NAMALWA (cell line): ENCODE results near the gene AVPR1B.
A peak's percentile ranks its signal among the peaks of the same experiment; 100 is the strongest.

ENCODE experiments used
- DNase-seq: peaks from one replicate; pipeline ENCODE4 v3.0.0-alpha.2; 2015; ENCODE audit warnings: low spot score

AVPR1B gene

DNA sequence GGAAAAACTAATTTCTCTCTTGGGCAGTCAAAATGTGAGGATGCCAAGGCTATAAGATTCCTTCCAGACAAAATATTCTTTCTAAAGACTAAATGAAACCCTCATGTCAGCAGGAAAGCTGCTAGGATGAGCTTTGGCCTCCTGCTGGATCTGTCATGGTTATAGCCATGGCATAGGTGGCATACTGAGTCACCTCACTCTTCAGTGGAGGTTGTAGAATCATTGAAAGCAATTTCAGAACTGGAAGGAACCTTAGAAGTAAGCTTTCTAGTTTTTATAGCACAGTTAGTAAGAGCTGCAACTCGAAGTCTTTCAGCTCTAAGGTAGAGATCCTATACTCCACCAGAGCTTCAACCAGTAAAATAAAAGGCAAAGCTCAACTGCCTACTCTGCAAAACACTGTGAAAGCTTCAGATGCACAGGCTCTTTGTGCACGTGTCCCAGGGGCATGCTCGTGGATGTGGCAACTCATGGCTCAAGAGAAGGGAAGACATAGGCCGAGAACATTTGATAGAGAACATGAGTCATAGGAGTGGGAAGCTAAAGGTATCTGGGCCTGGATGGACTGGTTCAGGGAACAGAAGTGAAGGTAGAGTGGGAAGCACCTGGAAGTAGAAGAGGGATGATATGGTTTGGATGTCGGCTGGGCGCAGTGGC is 5.8 kb downstream of the AVPR1B start:
- DNase-seq: no peak

DNA sequence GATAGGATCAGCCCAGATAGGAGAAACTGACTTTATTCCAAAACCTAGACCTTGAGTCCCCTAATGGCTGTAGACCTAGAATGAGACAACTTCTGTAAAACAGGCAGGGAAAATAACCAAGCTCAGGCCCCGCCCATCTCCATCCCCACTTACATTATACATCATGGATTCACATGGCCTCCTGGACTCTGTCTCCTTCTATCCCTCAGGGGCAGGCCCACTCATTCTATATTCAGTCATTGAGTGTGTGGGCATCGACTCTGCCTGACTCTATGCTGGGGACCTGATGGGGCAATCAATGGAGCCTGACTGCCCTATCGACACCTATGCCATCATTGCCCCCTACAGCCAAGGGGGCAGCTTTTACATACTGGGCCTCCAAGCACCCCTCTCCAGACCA is 6.4 kb downstream of the AVPR1B start:
- no peak for DNase-seq

DNA sequence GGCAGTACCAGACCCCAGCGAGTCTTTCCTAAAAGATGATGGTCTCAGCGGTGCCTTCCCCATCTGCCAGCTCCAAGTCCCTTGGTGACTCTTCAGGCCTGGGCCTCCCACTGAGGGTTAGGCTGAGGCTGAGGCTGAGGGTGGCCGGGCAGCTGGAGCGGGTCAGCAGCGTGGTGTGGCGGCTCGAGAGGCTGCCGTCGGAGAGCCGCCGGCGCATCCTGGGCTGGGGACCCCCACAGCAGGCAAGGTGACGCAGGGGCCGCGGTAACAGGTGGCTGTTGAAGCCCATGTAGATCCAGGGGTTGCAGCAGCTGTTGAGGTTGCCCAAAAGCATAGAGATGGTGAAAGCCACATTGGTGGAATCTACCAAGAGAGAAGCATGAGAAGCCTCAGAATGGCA is 7.0 kb downstream of the AVPR1B start:
- no peak for DNase-seq

DNA sequence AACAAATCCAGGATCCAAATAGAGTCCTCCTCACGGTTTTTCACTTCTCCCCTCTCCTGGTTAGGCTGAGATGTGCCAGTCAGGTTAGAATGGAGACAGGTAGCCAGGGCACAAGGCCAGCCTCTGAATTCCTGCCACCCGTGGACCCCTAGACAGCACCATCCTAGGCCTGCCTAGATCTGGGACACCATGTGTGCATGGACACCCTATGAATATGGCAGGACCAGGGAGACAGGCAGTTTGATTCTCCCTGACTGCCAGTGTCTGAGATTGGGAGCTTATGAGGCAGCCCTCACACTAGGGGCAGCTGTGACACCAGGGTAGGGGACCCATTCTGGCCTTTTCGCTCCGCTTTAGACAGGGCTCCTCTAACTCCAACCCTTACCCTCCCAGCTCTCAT is 7.5 kb downstream of the AVPR1B start:
- no peak for DNase-seq

DNA sequence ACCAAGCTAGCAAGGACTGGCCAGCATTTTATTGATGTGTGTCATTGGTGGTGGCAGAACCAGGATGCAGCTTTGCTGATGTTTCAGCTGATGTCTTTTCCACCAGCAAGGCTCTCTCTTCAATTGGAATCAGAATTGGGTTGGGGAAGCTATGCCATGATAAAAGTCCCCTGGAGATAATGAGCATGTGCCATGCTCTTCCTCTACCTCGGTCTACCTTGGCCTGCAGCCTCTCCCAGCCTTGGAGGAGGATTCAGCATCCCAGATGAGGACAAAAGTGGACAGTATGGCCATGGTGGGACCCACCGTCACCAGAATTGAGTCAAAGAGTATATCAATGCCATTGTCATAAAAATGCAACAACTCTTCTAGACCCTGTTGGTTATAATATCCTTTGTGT is 8.6 kb downstream of the AVPR1B start:
- DNase-seq: no peak

DNA sequence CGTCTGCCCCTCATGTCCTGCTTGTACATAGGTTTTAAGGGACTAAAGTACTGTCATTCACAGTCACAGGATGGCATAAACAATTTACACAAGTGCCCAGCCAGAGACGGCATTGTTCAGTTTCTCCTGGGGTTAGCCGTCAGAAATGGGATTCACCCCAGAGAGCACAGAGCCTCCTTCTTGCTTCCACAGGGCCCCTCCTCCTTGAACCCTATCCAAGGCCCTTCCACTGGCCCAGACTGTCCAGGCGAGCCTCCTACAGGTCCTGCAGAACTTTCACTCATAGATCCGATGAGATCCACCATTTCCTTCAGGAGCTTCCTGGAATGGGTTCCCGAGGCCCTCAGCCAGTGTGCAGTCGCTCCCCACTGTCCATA is 10.0 kb downstream of the AVPR1B start:
- no peak for DNase-seq

DNA sequence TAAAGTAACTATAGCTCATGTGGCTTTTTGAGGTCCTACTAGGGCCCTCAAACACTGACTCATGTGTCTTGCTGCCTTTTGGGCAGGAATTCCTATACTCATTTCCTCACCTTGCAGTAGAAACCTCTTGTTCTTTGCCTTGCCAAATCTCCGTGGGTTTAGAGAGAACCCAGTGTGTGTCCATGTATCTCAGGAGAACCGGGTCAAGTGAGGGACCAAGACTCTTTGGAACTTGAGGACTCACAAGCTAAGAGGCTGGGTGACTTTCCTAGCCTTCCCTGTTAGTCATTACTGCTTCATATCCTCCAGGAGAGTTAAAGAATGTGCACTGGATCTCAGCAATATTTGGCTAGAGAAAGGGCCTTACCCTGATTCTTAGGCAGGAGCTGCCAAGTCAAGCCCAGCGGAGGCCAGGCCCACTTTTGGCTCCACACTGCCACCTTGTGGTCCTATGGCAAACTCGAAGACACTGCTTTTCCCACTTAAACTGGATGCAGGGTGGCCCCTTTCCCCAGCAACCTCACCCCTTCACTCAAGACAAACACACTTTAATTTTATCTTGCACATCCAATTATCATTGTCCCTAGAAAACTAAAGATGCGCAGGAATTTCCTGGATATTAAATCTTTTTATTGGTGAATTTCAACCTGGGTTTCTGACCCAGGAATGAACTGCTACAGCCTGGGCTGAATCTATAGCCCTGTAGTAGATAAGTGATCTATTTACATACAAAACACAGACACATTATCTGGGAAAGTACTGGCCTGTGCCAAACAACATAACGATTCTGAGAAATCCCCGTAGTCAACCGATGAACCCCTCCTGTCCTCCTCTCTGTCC is 10.6 kb downstream of the AVPR1B start:
- peak; percentile 85 for DNase-seq

DNA sequence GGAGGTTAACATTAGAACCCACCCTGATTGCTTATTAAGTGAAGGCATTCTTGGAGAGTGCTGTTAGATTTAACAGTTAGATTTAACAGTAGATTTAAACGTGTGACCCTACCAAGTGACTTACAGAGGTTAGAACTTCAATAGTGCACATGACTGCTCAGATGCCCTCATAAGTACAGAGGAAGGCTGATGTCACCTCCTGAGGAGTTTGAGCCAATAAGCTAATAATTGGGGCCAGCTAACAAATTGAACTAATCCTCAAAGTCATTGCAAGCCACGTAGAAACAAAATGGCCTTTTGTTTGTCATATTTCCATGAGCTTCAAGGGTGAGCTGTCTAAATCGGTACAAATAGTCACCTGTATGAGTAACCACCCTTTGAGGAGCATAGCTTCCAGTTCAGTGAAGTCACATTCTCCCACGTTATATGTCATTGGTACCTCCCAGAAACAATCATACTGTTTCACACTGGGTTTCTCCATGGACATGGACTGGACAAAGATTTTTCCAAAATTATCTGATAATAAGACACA is 11.7 kb downstream of the AVPR1B start:
- no peak for DNase-seq

DNA sequence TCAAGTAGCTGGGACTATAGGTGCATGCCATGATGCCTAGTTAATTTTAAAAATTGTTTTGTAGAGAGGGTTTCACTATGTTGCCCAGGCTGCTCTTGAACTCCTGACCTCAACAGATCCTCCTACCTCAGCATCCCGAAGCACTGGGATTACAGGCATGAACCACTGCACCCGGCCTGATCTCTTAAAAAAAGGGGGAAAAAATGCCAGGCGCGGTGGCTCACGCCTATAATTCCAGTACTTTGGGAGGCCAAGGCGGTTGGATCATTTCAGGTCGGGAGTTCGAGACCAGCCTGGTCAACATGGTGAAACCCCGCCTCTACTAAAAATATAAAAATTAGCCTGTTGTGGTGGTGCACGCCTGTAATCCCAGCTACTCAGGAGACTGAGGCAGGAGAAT is 13.2 kb downstream of the AVPR1B start:
- DNase-seq: no peak

DNA sequence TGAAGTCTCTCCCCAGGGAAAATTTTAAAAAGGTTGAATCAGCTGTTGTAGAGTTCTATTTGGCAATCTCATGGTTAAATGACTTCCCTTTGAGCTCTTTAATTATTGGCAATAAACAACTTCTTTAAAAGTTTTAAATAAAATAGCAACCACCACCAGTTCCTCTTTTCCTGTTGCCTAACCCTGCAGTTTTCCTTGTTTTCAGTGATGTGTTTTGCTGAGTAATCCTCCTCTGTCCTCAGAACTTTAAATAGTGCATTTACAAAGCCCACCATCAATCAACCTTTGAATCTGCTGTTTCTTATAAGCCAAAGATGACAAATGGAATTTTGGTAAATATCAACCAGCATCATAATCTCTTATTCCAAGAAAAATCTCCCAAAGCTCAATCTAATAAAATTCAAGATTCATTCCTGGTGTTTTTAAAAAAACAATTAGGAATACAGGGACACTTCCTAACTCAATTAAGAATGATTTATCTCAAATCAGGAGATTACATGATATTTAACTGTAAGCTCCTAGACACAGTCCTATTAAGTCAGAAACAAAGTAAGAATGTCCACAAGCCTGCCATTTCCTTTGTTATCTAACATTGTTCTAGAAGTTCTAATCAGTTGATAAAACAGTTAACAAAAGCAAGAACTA is 14.8 kb downstream of the AVPR1B start:
- no peak for DNase-seq

DNA sequence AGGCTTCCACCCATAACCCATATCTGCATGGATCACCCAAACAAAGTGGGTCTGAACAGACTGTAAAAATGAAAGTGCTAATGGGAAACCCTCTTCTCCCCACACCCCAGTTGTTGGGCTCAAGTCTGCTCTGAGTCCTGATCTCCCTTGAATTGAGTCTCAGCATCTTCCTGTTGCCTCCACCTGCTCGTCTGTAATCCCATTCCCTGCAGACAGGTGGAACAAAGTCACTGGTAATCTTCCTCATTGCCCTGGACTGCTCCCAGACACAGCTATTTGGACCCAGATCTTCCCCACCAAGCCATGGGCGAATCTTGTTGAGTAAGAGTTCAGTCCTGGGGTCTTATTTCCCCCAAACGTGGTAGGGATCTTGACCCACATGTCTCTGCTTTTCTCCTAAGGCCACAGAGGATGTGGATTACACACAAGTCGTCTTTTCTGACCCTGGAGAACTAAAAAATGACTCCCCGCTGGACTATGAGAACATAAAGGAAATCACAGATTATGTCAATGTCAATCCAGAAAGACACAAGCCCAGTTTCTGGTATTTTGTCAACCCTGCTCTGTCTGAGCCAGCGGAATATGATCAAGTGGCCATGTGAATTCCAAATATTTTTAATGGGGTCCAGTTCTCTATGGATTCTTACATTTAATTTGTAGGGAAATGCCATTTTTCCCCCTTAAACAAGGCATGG is 15.7 kb downstream of the AVPR1B start:
- no peak for DNase-seq

DNA sequence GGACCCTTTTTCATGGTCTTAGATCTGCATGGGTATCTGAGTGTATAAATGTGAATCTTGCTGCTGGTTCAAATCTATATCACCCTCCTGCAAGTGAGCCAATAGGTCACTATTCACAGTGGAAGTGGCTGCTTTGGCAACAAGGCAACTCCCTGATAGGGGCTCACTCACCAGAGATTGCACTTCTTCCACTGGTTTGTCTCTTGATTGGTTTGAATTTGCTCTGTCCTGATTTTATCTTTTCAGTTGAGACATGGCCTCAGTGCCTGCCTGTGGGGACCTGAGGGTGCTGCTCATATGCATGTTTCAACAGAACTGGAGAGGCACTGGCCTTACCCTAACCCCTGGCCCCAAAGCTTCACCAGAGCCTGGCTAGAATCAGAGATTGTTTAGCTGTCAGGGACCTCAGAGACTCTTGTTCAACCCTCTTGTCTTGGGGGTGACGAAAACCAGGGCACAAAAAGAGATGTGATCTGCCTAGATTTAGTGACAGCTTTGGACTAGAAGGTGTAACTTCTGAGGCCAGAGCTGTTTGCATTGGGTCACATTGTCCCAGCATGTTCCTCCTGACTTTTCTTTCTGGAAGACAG is 16.9 kb downstream of the AVPR1B start:
- DNase-seq: no peak

DNA sequence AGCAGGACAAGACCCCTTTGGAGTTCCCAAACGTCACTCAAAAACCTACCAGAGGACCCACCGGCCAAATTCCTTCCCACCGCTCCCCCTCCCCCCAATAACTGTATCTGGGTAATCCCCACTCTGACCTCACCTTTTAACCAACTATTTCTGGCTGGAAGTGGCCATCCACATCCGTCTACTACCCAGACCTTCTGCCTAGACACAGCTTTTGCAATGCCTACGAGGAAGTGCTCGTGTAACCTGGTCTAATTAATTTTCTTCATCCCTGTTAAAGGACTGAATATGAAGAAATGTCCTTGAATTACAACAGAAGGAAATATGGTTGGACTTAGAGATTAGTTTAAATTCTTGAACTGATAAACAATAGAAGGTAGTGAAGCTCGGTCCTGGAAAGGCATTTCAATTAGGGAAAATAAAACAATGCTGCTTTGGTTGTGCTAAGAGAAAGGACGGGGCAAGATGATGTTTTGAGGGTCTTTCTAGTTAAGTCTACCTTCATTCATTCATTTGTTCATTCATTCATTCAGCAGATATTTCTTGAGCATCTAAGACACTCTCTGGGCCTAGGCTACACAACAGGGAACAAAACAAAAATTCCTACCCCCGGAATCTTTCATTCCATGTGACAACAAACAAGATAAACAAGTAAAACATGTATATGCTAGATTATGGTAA is 18.8 kb downstream of the AVPR1B start:
- DNase-seq: no peak

DNA sequence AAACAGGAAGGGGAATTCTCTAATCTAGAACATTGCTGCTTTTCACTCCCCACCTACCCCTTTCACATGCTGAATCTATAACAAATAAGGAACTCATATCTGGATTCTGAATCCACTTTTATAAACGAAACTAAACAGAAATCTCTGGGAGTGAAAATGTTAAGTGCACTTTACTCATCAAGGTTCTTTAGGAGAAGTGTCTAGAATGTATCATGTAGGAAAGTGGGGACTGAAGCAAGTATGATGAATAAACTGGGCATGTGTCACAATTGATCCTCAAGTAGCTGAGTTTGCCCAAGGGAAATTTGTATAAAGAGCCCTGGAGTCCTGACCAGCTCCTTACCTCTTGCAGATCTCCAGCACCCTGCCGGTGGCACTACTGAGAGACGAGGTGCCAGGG is 19.8 kb downstream of the AVPR1B start:
- no peak for DNase-seq

DNA sequence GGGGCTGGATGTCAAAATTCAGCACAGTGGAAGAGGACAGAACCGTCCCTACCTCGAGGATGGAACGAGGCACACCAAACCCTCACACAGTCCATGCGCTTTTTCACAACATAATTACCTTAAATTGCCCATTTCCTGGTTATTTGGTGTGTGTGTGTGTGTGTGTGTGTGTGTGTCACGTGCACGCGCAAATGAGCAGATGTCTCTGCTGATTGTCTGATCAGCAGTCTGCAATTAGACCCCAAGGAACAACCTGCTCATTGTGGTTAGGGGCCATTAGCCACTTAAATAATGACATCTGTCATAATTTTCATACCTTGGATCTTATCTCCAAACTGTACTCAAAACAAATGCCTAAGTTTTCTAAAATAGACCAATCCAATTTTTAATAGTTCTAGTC is 23.2 kb downstream of the AVPR1B start:
- DNase-seq: no peak

DNA sequence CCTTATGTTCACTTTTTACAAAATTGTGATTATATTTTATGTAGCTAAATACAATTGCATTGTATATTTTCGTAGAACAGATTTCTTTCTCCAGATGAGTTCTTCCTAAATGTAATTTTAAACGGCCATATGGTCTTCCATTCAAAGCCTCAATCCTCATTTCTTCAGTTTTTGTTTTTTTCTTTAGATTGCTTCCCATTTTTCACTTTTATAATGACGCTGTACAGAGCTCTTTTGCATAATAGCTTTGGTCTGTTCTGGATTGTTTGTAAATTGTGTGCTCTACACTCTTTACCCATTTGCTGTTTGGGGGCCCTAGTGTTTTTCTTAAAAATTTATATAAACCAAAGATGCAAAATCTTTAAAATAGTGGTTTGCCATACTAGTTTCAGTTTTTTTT is 27.8 kb downstream of the AVPR1B start:
- no peak for DNase-seq

DNA sequence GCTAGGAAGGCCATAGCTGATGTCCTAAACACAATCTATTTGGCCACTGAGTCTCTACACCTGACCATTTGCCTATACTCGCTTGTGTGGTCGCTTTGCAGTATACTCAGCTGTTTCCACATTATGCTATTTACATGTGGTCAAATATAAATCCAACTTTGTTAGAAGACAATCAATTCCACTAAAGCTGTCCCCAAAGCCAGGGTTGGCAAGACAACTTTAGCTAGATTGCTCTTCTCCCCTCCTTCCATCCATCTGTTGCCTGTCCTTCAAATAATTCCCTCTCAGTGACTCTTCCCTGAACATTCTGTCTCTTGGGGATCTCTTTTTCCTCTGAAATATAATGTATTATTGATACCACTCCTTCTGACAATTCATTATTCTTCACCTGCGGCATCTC is 30.1 kb downstream of the AVPR1B start:
- DNase-seq: no peak

DNA sequence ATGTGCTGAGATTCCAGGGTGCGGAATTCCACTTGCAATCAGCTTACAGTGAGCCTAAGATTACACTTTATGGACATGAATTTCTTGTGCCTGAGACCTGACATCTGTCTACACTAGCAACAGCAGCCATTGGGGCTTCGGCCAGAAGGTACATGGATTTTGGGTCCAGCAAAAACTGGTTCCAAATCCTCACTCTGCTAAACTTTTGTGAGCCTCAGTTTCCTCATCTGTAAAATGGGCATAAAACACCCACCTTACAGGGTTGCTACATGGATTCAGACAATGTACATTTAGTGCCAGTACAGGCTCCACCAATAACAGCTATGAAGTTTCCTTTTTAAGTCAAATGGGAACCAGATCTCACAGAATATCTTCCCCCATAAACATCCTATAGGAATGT is 33.4 kb downstream of the AVPR1B start:
- no peak for DNase-seq

DNA sequence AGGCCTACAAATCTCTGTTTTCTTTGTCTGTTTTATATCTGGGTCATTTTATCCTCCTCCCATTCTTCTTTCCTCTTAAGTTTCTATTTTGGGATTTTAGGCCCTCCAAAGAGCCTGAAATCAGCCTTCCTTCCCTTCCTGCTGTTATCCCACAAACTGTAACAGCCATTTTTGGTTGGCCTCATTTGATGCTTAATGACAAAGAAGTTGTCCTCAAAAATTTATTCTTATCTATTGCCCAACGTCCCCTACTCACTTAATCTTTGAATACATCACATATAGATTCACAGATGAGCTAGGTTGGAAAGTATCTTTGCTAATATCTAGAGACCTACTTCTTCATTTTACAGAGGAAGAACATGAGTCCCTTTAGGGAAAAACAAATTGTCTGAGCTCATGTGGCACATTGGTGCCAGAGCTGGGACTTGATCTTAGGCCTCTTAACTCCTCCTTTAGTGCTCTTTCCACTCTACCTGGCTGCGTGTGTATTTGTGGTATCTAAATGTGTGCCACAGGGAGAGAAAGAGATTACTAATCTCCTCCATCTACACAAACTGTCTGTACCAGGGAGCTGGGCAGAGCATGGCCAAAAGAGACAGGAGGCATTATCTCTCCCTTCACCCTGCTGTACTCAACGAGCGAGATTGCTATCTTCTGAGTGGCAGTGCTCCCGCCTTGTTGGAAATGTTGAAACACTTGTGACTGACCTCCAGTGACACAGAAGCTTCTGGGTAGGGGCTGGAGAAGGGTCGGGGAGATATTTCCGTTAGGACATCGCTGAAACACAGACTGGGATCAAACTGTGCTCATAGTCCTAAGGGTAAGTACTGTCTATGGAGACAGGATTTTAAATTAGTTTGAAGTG is 34.1 kb downstream of the AVPR1B start:
- DNase-seq: no peak

DNA sequence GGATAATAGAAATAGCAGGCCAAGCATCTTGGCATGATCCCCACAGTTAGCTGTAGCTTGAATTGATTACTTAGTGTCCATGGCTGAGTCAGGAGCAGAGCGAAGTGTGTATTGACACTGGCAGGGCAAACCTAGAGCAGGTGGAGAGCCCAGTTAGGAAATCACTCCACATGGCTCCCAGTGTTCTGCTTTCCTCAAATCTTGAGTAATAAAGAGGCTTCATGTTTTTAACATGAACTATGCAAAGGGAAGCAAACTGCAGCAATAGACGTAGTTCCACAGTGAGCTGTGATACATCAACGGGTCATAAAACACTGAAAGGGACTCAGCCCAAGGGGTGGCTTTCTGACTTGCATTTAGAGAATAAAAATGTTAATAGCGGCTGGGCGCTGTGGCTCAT is 35.3 kb downstream of the AVPR1B start:
- no peak for DNase-seq
